Measurements from ENCODE around the gene CAMTA1. TPM values are rescaled to one million over a fixed set of nuclear protein-coding genes. Genes with fewer than 3 reads are reported as not detected.

The CAMTA1 gene
- total and polyA plus RNA-seq, 4 donors, result 18.0 to 93.5 (median 35.8) TPM

GRCh38 chr1:7346600-7347570 lies 561.6 kb downstream of the CAMTA1 start:
- no peaks in the 10 kb centered on the region for H3K9me3 ChIP-seq (ENCODE audit: control insufficient read depth in 4 of 4, low read length in 3 of 4)
- H3K27me3 ChIP-seq (ENCODE audit: control insufficient read depth in 4 of 4, insufficient read depth in 4 of 4, low read length in 3 of 4), result no peaks in the 10 kb centered on the region
- peaks cover 5 to 10% (median 7%) of the 10 kb centered on the region in 4 donors for H3K4me1 ChIP-seq (ENCODE audit: control insufficient read depth in 4 of 4, insufficient read depth in 4 of 4, low read length in 3 of 4)
- DNase-seq (ENCODE audit: low spot score), result peak; percentile 51
- H3K36me3 ChIP-seq (ENCODE audit: control insufficient read depth in 4 of 4, insufficient read depth in 3 of 4, low read depth in 1 of 4, low read length in 3 of 4), result no peaks in the 10 kb centered on the region
- H3K4me3 ChIP-seq (ENCODE audit: low read depth in 1 of 3, low read length in 3 of 3), result no peak overlapping the region
- H3K9ac ChIP-seq (ENCODE audit: low read depth in 1 of 2, low read length in 2 of 2), result no peak overlapping the region
- no peak for TF ChIP-seq EGR1 (IDR thresholded peaks at IDR 0.05; ENCODE audit: low read depth in 2 of 2)
- TF ChIP-seq FOXA1 (IDR thresholded peaks at IDR 0.05), result no peak
- TF ChIP-seq HNF4A (conservative IDR thresholded peaks at IDR 0.05), result peak; percentile 97 to 98
- peak; percentile 59 for TF ChIP-seq REST (IDR thresholded peaks at IDR 0.05)
- peak; percentile 90 for TF ChIP-seq HNF4G (IDR thresholded peaks at IDR 0.05)
- no peak for TF ChIP-seq GABPA (IDR thresholded peaks at IDR 0.05 in 1 of 2, conservative IDR thresholded peaks at IDR 0.05 in 1 of 2)
- no peak for TF ChIP-seq TAF1 (conservative IDR thresholded peaks at IDR 0.05)
- TF ChIP-seq RAD21 (IDR thresholded peaks at IDR 0.05), result peak; percentile 42 to 54
- peak; percentile 69 to 81 for TF ChIP-seq RXRA (IDR thresholded peaks at IDR 0.05)
- peak; percentile 37 for TF ChIP-seq YY1 (IDR thresholded peaks at IDR 0.05)
- TF ChIP-seq FOXA2 (IDR thresholded peaks at IDR 0.05), result no peak
- peak; percentile 87 for TF ChIP-seq SP1 (IDR thresholded peaks at IDR 0.05)
- 76% methylated on average over 24 of the region's 24 CpGs for WGBS
- peak overlapping the region in 1 of 2 donors; percentile 17 for H3K27ac ChIP-seq (ENCODE audit: low read depth in 1 of 2, low read length in 2 of 2)

GRCh38 chr1:7348073-7348472 lies 562.8 kb downstream of the CAMTA1 start:
- H3K9me3 ChIP-seq (ENCODE audit: control insufficient read depth in 4 of 4, low read length in 3 of 4), result no peaks in the 10 kb centered on the region
- no peaks in the 10 kb centered on the region for H3K27me3 ChIP-seq (ENCODE audit: control insufficient read depth in 4 of 4, insufficient read depth in 4 of 4, low read length in 3 of 4)
- H3K27ac ChIP-seq (ENCODE audit: low read depth in 1 of 2, low read length in 2 of 2), result no peak overlapping the region
- no peaks in the 10 kb centered on the region for H3K36me3 ChIP-seq (ENCODE audit: control insufficient read depth in 4 of 4, insufficient read depth in 3 of 4, low read depth in 1 of 4, low read length in 3 of 4)
- TF ChIP-seq ZBTB33 (IDR thresholded peaks at IDR 0.05), result no peak
- TF ChIP-seq HNF4A (conservative IDR thresholded peaks at IDR 0.05), result no peak
- TF ChIP-seq GABPA (IDR thresholded peaks at IDR 0.05 in 1 of 2, conservative IDR thresholded peaks at IDR 0.05 in 1 of 2), result no peak
- TF ChIP-seq EGR1 (IDR thresholded peaks at IDR 0.05; ENCODE audit: low read depth in 2 of 2), result no peak
- TF ChIP-seq, protein P1, sequence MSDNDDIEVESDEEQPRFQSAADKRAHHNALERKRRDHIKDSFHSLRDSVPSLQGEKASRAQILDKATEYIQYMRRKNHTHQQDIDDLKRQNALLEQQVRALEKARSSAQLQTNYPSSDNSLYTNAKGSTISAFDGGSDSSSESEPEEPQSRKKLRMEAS (IDR thresholded peaks at IDR 0.05), result no peak
- TF ChIP-seq RAD21 (IDR thresholded peaks at IDR 0.05), result no peak
- no peak for TF ChIP-seq FOXA2 (IDR thresholded peaks at IDR 0.05)
- TF ChIP-seq HNF4G (IDR thresholded peaks at IDR 0.05), result no peak
- no peak overlapping the region for H3K4me3 ChIP-seq (ENCODE audit: low read depth in 1 of 3, low read length in 3 of 3)
- peaks cover 5 to 10% (median 7%) of the 10 kb centered on the region in 4 donors for H3K4me1 ChIP-seq (ENCODE audit: control insufficient read depth in 4 of 4, insufficient read depth in 4 of 4, low read length in 3 of 4)
- 84% methylated on average over 10 of the region's 10 CpGs for WGBS
- no peak for DNase-seq (ENCODE audit: low spot score)
- no peak overlapping the region for H3K9ac ChIP-seq (ENCODE audit: low read depth in 1 of 2, low read length in 2 of 2)

Measured in liver (tissue), 9 donors.